ENCODE results near the gene DPH5.

- TF ChIP-seq CTCF (conservative IDR thresholded peaks at IDR 0.05; ENCODE audit: low read length) (no peak), EZH2phosphoT487 (IDR thresholded peaks at IDR 0.05; ENCODE audit: borderline replicate concordance, low read depth, low read length) (no peak)
Observed at GRCh38 chr1:101051688-101052638, 26.4 kb upstream of the DPH5 start.

Data from OCI-LY7 (cell line).